HG03139 (cell line): ENCODE measurements around the gene CDK14.
"Not testable (repeated sequence)": the region's sequence is repeated elsewhere in the genome, so short reads cannot be mapped to it uniquely, and the experiment has no call there.

Experiments
- ATAC-seq: cut with Tn5 transposase; IDR thresholded peaks from one replicate; pipeline ENCODE4 v1.9.1; 2021; ENCODE audit not compliant: unreplicated experiment

CDK14 gene

DNA sequence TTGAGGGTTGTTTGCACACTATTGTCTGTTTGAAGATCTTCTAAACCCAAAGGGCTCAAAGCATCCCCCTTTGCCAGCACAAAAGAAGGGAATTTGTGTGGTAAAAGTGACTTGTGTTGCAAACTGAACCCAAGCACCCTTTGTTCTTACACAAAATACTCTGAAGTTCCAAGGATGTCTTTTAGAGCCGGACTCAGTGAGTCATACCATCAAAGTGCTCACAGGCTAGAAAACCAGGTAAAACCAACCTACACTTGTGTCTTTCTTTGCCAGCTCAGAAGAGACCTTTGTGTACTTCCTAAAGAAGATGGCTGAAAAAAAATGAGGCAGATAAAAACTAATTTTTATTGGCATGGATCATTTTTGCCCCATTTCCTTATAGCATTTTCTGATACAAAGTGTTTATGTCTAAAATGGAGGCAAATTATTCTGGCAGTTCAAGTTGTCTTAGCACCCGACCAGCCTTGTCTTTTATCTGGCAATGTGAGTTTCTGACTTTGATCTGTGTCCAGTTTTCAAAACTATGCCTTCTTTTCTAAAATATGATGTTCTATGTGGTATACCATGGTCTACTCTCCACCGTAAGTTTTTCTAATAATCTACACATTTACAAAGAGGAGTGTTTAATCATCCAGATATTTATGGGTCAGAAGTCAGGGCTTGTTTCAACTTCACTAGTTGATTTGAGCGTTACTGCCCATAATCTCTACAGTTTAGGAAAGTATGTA is 539.7 kb downstream of the CDK14 start:
- ATAC-seq: no peak

GRCh38 chr7:91137153-91137787 is 541.1 kb downstream of the CDK14 start:
- peak; percentile 46 for ATAC-seq

GRCh38 chr7:91137788-91138368 is 541.8 kb downstream of the CDK14 start:
- no peak for ATAC-seq

GRCh38 chr7:91140286-91140685 is 544.2 kb downstream of the CDK14 start:
- no peak for ATAC-seq

GRCh38 chr7:91140982-91141381 is 544.9 kb downstream of the CDK14 start:
- ATAC-seq: no peak

- ATAC-seq: no peak
Measured at GRCh38 chr7:91142743-91143142, 546.6 kb downstream of the CDK14 start.

DNA sequence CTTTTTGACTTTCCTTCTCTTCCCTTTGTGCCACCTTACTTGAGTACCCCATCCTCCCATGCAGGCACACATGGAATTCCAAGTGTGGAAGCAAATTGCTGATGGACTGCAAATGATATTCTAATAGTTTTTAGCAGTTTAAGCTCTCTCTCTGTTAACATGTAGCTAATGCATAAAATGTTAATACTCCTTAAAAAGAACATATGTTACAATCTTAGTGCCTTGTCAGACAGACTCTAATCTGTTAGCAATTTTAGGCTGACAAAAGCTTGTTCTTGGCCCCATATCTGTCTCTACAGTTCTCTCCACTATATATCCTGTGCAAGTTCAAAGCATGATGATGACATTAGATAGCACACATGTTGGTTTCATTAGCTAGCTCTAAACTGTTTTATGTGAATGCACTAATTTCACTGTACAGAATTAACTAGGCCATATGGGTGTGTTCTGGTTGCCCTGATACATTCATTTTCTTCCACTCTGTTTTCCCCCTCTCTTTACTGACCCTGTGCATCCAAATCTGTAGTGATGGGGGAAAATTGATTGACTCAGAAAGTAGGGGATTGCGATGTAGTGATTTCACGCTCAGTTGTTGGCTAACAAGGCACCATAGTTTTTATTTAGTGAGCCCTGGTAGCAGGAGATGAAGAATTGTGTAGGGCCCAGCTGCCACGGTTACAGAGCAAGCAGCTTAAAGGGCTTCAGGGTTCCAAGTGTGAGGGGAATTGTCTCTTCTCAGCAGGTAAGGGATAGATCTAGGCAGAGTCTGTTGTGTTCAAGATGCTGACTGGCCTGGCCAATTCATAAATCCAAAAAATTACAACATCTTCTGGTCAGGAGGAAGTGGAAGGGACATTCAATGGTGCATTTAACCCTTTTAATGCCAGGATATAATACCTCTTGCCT is 553.5 kb downstream of the CDK14 start:
- ATAC-seq: no peak

DNA sequence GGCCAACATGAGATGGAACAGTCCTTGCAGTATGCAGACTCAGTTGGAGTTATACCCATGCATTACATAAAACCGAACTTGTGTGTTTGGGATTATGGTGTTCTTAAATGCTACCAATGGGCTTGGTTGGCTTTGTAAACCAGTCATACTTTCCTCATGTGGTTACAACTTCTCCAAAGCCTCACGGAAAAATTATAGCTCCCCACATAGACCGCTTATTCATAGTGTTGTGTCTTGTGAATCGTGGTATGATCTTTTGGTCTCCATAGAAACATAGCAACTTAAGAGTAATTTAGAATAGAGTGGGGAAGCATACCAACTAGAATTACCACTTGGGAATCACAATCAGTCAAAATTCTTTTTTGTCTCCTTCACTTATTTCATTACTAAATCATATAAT is 555.8 kb downstream of the CDK14 start:
- ATAC-seq: no peak

- ATAC-seq: no peak
Measured at GRCh38 chr7:91156316-91157185, 560.4 kb downstream of the CDK14 start.

DNA sequence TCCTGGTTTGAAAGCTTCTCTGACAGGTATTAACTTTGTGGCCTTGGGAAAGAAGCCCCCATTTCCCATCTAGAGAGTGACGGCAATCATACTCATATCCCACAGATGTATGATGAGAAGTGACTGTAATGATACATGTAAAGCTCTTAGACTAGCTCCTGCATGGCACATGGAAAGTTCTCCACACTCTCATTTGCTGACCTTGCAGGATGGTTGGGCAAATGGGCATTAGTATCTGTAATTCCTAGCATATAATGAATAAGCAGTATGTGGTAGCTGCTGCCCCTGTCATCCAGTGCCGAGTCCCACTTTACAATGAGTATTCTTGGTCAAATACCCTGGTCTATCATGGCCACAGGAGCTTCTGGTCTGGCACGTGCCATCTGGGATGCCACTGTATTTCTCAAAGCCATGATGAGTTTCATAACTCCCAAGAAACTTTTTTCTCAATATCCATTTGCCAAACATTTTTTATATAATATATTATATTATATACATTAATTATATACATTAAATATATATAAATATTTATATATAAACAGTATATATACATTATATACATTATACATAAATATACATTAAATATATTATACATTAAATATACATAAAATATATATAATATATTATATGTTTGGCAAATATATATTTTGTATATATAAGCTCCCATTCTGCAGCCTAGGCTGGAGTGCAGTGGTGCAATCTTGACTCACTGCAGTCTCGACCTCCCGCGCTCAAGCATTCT is 561.6 kb downstream of the CDK14 start:
- ATAC-seq: no peak

- ATAC-seq: no peak
Measured at GRCh38 chr7:91162436-91162835, 566.3 kb downstream of the CDK14 start.

- ATAC-seq: no peak
Measured at GRCh38 chr7:91164506-91164905, 568.4 kb downstream of the CDK14 start.

DNA sequence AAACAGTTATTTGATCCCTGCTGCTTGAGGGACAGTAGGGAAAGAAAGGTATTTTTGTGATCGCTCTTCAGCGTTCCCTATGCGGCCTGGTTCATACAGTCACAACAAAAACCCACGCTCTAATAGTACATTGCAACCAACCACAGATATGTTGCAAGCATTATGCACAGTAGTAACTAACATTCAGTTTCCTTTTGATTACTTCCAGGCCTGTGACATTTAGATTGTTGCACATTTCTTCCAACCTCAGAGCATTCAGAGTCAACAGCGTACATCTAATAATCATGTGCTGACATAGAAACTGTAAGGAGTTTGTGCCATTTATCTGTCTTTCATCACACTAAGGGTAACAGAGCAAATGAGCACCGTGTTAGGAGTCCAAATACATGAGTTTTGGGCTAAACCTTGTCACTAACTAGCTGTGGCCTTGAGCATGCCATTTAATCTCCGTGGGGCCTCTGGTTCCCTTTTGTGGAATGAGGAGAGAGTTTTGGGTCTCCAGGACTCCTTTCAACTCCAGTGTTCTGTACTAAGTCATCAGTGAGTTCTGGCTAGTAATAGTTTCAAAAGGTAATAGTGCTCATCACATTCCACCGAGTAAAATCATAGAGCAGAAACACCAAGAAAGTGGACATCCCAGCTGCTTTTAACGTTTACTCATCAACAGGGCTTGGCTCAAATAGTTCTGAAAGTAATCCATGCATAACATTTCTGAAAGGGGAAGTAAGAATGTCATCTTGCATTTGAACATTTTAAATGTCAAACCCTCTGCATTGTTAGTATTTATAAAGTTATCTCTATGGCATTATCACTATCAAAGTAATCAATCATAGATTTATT is 569.1 kb downstream of the CDK14 start:
- peak; percentile 85 for ATAC-seq

GRCh38 chr7:91165846-91166230 is 569.7 kb downstream of the CDK14 start:
- ATAC-seq: peak; percentile 38

DNA sequence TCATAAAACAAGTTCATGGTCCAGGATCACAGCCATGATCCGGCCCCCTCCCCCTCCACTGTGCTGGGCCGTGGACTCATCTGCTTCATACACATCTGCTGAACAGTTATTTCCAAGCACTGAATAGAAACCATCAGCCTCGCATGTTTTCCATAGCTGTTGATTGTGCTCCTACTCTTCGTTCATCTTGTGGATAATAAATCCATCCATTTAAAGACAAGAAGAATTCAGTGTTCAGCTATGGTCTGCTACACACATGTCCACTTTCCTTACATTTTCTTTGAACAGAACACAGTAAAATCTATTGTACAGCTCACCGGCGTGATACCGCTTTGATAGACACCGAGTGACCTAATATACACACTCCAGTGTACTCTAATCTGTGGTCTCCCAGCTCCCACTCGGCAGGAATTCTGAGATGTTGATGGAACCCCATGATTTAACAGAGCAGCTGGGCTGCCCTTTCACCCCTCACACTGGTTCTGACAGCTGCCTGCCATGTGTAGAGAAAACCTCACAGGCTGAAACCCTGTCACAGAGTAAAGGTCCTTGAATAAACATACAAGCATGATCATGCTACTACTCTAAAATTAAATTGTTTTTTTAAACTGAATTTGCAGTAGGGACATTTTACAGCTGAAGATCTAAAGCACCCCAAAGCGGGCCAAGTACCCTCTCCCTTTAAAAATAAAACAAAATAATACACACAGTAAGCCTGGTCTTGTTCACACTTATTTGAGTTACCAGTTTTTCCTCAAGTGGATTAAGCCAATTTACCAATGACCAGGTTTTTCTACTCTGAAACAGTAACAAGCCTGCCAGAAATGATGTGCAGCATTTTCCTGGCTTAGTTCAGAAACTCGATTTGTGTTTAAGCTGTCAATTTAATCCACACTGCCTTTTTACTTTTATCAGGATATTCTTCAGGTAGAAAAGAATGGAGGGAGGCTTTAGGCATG is 573.0 kb downstream of the CDK14 start:
- ATAC-seq: no peak

GRCh38 chr7:91169830-91170191 is 573.7 kb downstream of the CDK14 start:
- ATAC-seq: no peak

GRCh38 chr7:91173265-91173664 is 577.1 kb downstream of the CDK14 start:
- ATAC-seq: not testable (repeated sequence)

DNA sequence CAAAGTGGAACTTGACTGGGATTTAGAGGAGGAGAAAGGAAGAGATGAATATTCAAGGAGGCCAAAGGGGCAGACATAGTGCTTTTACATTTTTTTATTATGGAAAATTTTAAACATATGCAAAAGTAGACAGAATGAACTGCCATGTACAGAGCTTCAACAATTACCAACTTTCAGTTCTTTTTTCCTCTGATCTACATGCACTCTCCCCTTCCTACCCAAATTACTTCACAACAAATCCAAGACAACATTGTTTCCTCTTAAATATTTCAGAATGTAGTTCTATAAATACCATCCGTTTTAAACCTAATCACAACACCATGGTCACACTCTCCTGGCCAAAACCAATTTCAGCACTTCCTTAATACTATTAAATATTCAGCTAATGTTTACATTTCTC is 584.6 kb downstream of the CDK14 start:
- no peak for ATAC-seq
